ENCODE data around the gene LRCH2. TPM values are rescaled to one million over a fixed set of nuclear protein-coding genes. Genes with fewer than 3 reads are reported as not detected.

LRCH2 gene
- total RNA-seq, 4 donors from 2014 or later = 1.2 to 7.8 (median 4.5) TPM

- H3K4me3 ChIP-seq = no peak overlapping the region
- TF ChIP-seq POLR2AphosphoS5 (IDR thresholded peaks at IDR 0.05) (no peak), EP300 (IDR thresholded peaks at IDR 0.05; ENCODE audit: low read depth) (no peak), CTCF (IDR thresholded peaks at IDR 0.05) (no peak)
- in situ Hi-C loops (cut with MboI; ENCODE audit: low pct_ligation_motif_present in 1 of 4, low pct_unique_long_range_greater_than_20kb in 1 of 4, low sequenced_read_pairs in 3 of 4) = loop anchor here in 3 of 4 donors (25.0 kb wide), 2 partner anchors 505 to 530 kb away; no protein-coding TSS in a partner anchor
- intact Hi-C loops (cut with DNase I; ENCODE audit: low total_unique reads) = no loop called here
- no peaks in the 10 kb centered on the region for H3K36me3 ChIP-seq
- no peaks in the 10 kb centered on the region for H3K4me1 ChIP-seq
- H3K27me3 ChIP-seq = no peaks in the 10 kb centered on the region
- H3K9me3 ChIP-seq = no peaks in the 10 kb centered on the region
- DNase-seq = no peak
- H3K27ac ChIP-seq = no peak overlapping the region
These were observed 91.8 kb downstream of the LRCH2 start for GRCh38 chrX:115142057-115142456.

GRCh38 chrX:115138040-115138439 is 95.9 kb downstream of the LRCH2 start:
- 49 to 75% methylated on average over 4 to 5 of the region's 5 CpGs for WGBS, 2 donors (ENCODE audit: low coverage in 1 of 2)
- no peaks in the 10 kb centered on the region for H3K27me3 ChIP-seq
- TF ChIP-seq POLR2AphosphoS5 (IDR thresholded peaks at IDR 0.05) (no peak), CTCF (IDR thresholded peaks at IDR 0.05) (no peak), EP300 (IDR thresholded peaks at IDR 0.05; ENCODE audit: low read depth) (no peak), POLR2A (IDR thresholded peaks at IDR 0.05) (no peak)
- H3K4me1 ChIP-seq = no peaks in the 10 kb centered on the region
- H3K9me3 ChIP-seq = no peaks in the 10 kb centered on the region
- in situ Hi-C loops (cut with MboI; ENCODE audit: low pct_ligation_motif_present in 1 of 4, low pct_unique_long_range_greater_than_20kb in 1 of 4, low sequenced_read_pairs in 3 of 4) = loop anchor here in 3 of 4 donors (25.0 kb wide), 2 partner anchors 501 to 526 kb away; no protein-coding TSS in a partner anchor
- H3K36me3 ChIP-seq = no peaks in the 10 kb centered on the region
- no peak for DNase-seq
- intact Hi-C loops (cut with DNase I; ENCODE audit: low total_unique reads) = no loop called here
- no peak overlapping the region for H3K27ac ChIP-seq
- H3K4me3 ChIP-seq = no peak overlapping the region

GRCh38 chrX:115134382-115134781 is 99.5 kb downstream of the LRCH2 start:
- Histone ChIP-seq H3K4me1 (no peaks in the 10 kb centered on the region), H3K4me3 (no peak overlapping the region), H3K27me3 (no peaks in the 10 kb centered on the region), H3K27ac (no peak overlapping the region), H3K9me3 (no peaks in the 10 kb centered on the region), H3K36me3 (no peaks in the 10 kb centered on the region)
- in situ Hi-C loops (cut with MboI; ENCODE audit: low pct_ligation_motif_present in 1 of 4, low pct_unique_long_range_greater_than_20kb in 1 of 4, low sequenced_read_pairs in 3 of 4) (loop anchor here in 3 of 4 donors (25.0 kb wide), 2 partner anchors 497 to 522 kb away; no protein-coding TSS in a partner anchor), intact Hi-C loops (cut with DNase I; ENCODE audit: low total_unique reads) (no loop called here)
- TF ChIP-seq CTCF (IDR thresholded peaks at IDR 0.05) (no peak), EP300 (IDR thresholded peaks at IDR 0.05; ENCODE audit: low read depth) (no peak), POLR2AphosphoS5 (IDR thresholded peaks at IDR 0.05) (no peak), POLR2A (IDR thresholded peaks at IDR 0.05) (no peak)
- no peak for DNase-seq
- WGBS, 2 donors (ENCODE audit: low coverage in 1 of 2) = 40 to 59% methylated on average over 2 to 3 of the region's 3 CpGs

GRCh38 chrX:115112411-115112810 is 121.5 kb downstream of the LRCH2 start:
- Histone ChIP-seq H3K9me3 (no peaks in the 10 kb centered on the region), H3K36me3 (no peaks in the 10 kb centered on the region), H3K27me3 (no peaks in the 10 kb centered on the region), H3K4me3 (no peak overlapping the region), H3K27ac (no peak overlapping the region), H3K4me1 (no peaks in the 10 kb centered on the region)
- in situ Hi-C loops (cut with MboI; ENCODE audit: low pct_ligation_motif_present in 1 of 4, low pct_unique_long_range_greater_than_20kb in 1 of 4, low sequenced_read_pairs in 3 of 4) = no loop called here
- no peak for TF ChIP-seq EP300 (IDR thresholded peaks at IDR 0.05; ENCODE audit: low read depth)
- TF ChIP-seq POLR2A (IDR thresholded peaks at IDR 0.05) = no peak
- TF ChIP-seq POLR2AphosphoS5 (IDR thresholded peaks at IDR 0.05) = no peak
- TF ChIP-seq CTCF (IDR thresholded peaks at IDR 0.05) = no peak
- intact Hi-C loops (cut with DNase I; ENCODE audit: low total_unique reads) = no loop called here
- DNase-seq = no peak

Measured in transverse colon (tissue), 4 donors.